ENCODE results near the gene UQCRC2.

UQCRC2 gene

DNA sequence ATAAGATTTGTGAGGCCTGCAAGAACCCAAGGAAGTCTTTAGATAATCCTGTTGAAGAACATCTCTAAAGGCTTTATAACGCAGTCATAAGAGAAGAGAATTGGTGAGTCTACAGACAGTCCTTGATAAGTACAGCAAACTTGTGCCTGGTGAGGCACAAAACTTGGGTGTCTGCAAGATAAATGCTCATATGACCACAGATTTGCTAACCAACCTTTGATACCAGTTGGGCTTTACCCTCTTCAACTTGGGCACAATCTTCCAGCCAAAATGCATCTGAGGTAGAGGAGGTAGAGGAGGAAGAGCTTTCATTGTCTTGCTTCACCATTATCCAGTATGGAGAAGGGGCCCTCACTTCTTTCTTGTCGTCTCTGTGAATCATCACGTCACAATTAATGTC is 30.9 kb downstream of the UQCRC2 start:
- DNase-seq, result no peak

- no peak for DNase-seq
These were observed 32.4 kb downstream of the UQCRC2 start for GRCh38 chr16:21985524-21985923.

DNA sequence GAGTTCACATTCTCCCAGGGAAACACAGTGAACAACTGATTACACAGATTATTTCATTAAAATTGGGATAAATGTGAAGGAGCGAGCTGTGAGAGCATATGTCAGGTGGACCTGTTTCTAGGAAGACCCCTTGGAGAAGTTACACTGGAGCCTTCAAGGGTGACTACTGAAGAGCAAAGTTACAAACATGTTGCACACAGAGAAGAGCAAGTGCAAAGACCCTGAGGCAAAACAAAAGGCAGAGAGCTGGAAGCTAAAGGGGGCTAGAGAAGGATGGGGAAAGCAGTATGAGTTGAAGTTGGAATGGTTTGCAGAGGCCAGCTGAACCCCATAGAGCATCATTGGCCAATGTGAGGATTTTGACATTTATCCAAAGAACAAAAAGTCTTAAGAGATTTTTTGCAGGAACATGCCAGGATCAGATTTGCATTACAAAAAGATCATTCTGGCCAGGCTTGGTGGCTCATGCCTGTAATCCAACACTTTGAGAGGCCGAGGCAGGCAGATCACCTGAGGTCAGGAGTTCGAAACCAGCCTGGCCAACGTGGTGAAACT is 33.6 kb downstream of the UQCRC2 start:
- DNase-seq, result no peak

- DNase-seq, result no peak
These were observed 34.3 kb downstream of the UQCRC2 start for GRCh38 chr16:21987498-21987897.

DNA sequence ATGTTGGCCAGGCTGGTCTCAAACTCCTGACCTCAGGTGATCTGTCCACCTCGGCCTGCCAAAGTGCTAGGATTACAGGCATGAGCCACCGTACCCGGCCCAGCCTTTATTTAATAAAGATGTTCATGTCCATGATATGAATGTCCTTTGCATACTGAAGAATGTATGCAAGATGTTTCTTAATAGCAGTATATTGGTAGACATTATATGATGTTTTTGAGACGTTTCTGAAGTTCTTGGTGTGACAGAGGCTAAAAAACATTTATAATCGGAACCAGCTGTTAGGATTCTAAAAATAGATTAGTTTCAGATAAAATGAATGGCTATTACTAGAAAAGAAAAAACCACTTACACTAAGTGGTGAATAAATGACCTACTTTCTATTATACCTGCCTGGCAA is 36.0 kb downstream of the UQCRC2 start:
- DNase-seq, result no peak

DNA sequence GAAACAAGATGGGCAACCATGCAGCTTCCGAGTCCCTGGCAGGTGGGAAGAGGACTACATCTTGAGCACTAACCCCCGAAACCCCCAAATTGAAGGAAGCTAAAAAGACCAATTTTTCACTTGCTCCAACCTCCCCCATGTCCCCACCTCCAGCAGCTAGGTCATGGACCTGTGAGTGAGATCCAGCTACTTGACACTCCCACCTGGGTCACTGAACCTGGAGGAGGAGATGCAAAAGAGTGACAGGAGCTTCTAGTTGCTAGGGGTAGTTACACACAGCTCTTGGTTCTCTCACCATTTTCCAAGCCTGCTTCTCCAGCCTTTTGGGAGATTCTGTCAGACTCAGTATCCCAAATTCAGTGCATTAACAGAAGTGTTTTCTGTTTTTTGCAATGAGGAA is 36.6 kb downstream of the UQCRC2 start:
- DNase-seq, result no peak

DNA sequence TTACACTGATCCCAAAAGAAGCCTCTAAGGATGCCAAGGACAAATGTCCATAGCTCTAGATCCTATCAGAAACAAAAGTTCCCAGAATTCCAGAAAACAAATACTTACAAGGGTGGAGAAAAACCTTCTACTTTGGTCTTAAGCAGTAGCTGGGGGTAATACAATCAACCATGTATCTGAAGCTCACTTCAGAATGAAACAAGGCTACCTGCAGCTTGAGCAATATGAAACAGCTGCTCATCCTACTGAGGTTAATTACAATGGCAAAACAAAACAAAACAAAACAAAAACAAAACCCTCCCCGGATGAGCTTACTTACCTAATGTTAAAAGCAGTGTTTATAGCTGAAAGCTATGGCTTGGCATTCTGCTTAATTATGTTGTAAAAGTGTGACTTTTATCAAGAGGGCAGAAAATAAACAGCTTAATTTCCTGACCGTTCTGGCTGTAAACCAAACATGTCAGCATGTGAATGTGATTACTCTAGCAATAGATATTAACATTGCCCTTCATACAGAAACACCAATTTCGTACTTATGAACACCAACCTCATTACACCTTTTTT is 37.3 kb downstream of the UQCRC2 start:
- DNase-seq, result no peak

- DNase-seq, result no peak
These were observed 38.5 kb downstream of the UQCRC2 start for GRCh38 chr16:21991621-21992020.

GRCh38 chr16:21994856-21995465 is 41.8 kb downstream of the UQCRC2 start:
- DNase-seq, result no peak

DNA sequence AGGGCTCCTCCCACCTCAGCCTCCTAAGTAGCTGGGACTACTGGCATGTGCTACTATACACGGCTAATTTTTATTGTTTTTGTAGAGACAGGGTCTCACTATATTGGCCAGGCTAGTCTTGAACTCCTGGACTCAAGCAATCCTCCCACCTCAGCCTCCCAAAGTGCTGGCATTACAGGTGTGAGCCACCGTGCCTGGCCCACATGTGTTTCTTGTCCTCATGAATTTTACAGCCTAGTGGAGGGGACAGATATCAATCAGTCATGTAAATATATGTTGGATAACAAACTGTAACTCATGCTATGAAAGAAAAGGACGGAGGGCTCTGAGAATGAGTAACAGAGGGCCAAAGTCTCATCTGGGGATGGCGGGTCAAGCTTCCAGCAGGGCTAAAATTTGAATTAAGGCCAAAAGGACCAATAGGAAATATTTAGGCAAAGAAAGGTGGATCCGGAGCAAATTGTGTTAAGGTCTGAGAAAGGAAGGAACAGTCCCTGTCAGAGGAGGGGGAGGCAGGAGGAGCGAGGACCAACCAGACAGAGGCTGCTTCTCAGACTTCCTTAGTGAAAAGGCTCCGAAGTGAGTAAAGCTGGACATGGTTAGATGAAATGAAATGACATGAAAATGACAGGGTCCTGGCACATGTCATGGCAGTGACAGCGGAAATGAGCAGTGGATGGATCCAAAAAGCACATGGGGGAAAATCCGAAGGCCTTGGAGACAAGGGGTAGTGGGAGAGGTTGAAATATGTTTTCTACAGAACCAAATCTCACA is 43.9 kb downstream of the UQCRC2 start:
- DNase-seq, result no peak

GRCh38 chr16:21997697-21998480 is 44.7 kb downstream of the UQCRC2 start:
- no peak for DNase-seq

GRCh38 chr16:22001591-22001990 is 48.4 kb downstream of the UQCRC2 start:
- peak; percentile 63 for DNase-seq

GRCh38 chr16:22002047-22002446 is 48.9 kb downstream of the UQCRC2 start:
- DNase-seq, result peak; percentile 11

DNA sequence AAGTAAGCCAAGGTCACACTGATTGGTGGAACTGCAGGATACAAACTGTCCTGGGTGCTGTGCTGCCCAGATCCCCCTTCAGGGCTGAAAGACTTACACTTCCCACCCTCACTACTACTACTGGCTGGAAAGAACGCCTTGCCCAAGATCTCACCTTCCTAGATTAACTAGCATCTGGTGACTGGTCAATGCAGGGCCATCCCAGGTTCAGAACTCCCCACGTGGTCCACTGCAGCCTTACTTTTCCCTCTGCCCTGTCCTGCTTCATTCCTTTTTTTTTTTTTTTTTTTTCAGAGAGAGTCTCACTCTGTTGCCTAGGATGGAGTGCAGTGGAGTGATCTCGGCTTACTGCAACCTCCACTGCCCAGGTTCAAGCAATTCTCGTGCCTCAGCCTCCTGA is 50.0 kb downstream of the UQCRC2 start:
- DNase-seq, result no peak

- no peak for DNase-seq
These were observed 51.2 kb downstream of the UQCRC2 start for GRCh38 chr16:22004341-22004740.

GRCh38 chr16:22005746-22006145 is 52.6 kb downstream of the UQCRC2 start:
- DNase-seq, result no peak

DNA sequence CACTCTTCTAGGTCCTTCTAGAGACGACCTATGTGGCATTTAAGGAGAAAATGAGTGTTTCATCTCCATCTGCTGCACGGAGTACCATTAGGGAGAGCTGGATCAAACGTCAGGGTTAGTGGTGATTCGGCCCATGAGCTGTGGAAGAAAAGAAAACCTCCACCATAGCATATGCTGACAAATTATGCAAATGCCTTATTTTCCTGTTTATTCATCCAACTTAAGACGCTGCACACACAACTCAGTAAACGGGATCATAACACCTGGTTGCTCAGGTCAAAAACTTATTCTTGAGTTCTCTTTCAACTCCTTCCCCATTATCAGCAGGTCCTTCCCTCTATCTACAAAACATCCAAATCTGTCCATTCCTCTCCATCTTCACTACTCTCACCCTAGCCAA is 53.5 kb downstream of the UQCRC2 start:
- DNase-seq, result no peak

DNA sequence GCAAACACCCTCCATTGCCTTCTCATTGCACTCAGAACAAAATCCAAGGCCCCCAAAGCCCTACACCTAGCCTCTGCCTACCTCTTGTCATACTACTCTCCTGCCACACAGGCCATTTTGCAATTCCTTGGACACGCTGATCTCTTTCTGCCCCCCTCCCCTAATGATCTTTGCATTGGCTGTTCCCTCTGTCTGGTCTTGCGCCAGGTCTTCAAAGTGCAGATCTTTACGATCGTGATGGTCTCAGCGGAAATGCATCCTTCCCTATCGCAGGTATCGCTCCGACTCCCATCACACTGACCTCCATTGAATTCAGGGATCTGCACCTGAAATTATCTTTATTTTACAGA is 54.0 kb downstream of the UQCRC2 start:
- DNase-seq, result no peak

DNA sequence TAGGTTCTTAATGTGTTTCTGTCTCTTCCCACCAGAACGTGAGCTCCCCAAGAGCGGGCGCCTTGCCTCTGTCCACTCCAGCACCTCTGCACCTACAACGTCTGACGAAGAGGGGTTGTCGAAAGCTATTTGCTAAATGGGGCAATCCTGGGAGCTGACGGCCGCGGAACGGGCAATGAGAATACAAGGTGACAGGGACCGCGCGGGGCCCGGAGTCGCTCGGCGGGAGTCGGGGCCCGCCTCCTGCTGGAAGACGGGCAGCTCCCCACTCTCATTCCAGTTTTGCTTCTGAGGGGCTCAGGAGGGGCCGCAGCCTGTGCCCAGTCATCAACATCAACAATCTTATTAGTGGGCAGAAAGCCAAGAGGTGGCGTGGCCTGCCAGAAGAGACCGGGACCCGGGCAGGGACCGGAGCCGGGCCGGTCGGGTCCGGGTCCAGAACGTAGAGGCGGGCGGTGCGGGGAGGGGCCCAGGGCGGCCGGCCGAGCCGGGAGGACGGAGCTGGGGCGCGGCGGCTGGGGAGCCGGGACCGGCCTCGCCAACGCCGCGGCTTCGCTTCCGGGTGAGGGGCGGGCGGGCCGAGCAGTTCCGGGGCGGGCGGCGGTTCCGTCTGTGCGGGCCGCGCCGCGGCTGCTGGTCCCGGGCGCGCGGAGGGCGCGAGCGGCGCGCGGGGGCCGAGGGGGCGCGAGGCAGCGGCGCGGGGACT is 54.5 kb downstream of the UQCRC2 start, which contains the start of gene MOSMO:
MOSMO (plus strand) TSS at position 603 of the 706 bp plus-strand sequence. CDS start 191 bp downstream, outside the sequence.
- DNase-seq, result peak; percentile 48

- DNase-seq, result no peak
These were observed 55.3 kb downstream of the UQCRC2 start for GRCh38 chr16:22008215-22009059.

DNA sequence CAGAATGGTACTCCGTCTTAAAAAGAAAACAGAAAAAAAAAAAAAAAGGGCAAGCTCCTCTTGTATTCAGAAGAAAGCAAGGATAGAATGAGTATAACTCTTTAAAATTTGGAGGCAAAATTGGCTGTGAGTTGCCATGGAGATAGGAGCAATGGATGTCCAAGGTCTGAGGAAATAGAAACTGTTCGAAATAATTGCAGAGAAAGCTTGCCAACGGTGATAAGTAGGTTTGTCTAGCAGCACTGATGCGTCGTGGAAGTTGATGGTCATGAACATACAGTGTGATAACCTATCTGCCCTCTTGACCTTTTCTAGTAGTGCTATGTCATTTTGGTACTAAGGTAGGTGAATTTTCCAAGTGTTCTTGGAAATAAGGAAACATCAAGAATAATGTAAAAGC is 57.7 kb downstream of the UQCRC2 start:
- DNase-seq, result no peak

GRCh38 chr16:22012241-22012640 is 59.1 kb downstream of the UQCRC2 start:
- no peak for DNase-seq

Measured in NCI-H226 (cell line).